HG03066 (cell line): ENCODE measurements around the gene POU6F2.
"Not testable (repeated sequence)": the region's sequence is repeated elsewhere in the genome, so short reads cannot be mapped to it uniquely, and the experiment has no call there.

Experiments used
- ATAC-seq: cut with Tn5 transposase; IDR thresholded peaks from one replicate; pipeline ENCODE4 v1.9.1; 2021; ENCODE audit warnings: low read depth; ENCODE audit not compliant: unreplicated experiment

Gene POU6F2

DNA sequence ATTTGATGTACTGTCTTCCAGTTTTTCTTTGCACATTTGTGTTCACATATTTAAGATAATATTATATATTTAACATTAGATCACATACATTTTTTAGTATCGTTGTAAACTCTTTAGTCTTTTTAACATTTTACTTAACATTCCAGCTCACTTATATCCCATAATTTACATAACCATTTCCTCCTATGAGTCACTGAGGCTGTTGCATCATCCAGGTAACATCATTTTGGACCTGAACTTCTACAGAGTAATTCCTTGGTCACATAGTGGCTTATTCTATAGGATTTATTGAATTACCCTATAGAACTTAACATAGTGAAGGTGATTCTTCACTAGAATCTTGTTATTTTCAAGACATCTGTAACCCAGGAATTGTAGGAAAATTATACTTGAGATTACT is 194.4 kb downstream of the POU6F2 start:
- ATAC-seq: no peak

DNA sequence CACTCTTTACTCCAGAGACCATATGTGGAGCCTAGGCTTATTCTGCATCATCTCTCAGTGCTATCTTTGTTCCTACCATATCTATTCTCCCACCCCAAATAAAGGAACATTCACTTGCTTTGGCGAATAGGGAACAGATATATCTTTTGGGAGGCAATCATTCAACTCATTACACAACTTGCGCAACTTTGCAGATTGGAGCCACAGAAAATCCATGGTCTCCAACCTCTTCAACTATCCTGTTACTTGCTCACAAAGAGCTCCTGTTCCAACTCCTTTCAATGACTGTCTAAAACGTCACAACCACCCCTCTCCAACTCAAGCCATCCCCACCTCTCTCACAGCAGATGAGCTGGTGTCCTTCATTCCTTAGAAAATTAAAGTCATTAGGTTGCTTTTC is 203.7 kb downstream of the POU6F2 start:
- no peak for ATAC-seq

DNA sequence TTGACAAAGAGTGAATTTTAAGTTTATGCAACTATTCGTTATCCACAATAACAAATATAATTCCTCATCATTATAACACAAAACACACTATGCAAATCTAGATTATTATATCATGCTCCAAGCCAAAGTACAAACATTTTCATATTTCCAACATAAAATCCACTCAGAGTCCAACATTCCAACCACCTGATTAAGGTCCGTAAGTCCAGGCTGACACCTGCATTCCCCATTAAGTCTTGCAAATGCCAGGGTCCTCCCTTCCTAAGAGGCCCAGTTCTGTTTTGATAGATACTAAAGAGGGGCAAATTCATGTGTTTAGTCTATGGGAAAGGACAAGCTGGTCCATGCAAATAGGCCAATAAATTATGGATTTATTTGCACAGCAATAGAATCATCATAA is 206.1 kb downstream of the POU6F2 start:
- no peak for ATAC-seq

GRCh38 chr7:39184391-39184790 is 206.7 kb downstream of the POU6F2 start:
- no peak for ATAC-seq

DNA sequence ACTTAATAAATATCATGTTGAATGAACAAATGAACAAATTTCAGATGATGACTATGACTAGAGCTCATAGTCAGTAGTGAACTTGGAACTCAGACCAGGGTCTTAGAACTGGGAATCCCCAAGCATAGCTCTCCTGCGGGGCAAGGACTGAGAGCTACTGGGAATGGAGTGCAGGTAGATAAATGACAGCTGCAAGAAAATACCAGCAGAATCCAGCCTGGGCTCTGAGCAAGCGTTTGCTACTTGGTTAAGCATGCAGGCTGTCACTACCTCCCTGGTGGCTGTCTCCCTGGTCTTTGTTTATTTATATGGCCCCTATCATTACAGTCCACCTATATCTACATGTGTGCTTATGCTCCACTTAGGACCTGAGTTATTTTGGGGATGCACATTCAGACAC is 208.4 kb downstream of the POU6F2 start:
- ATAC-seq: no peak

- no peak for ATAC-seq
These were observed 209.0 kb downstream of the POU6F2 start for GRCh38 chr7:39186671-39187070.

- ATAC-seq: no peak
These were observed 209.4 kb downstream of the POU6F2 start for GRCh38 chr7:39187130-39187529.

DNA sequence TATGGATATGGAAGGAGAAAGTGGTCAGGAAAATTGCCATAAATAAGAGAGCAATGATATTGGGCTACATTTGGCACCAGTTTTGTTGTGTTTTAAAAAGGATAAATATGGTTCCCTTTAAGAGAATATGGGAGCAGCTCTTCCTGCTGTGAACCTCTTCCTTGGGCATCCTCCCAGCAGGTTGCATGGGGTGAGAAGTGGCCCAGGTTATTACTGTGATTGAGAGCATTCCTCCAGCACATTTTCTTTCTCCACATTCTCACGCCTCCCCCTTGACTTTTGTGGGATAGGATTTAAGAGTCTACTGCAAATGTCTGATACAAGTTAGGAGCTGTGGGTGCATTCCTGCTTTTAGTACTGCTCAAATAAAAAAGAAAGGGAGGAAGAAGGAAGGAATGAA is 214.8 kb downstream of the POU6F2 start:
- no peak for ATAC-seq

- not testable (repeated sequence) for ATAC-seq
These were observed 216.7 kb downstream of the POU6F2 start for GRCh38 chr7:39194388-39194787.

- ATAC-seq: no peak
These were observed 218.3 kb downstream of the POU6F2 start for GRCh38 chr7:39195967-39196366.

GRCh38 chr7:39197831-39198230 is 220.1 kb downstream of the POU6F2 start:
- no peak for ATAC-seq

DNA sequence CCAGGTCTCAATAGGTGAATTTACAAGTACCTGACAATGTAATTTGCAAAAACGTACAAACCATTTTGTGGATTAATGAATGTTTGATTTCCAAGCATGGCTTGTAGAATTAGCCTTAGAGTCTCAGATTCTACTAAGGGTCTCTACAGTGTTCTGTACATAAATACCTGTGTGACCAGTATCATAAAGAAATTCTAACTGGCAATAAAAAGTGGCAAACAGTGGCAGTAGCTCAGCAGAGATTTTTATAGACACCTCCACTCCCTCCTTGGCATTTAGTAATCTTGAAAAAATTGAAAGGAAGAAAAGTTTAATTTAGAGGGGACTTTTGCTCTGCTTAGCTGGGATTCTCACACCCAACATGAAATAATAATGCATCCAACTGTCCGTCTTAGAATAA is 220.8 kb downstream of the POU6F2 start:
- ATAC-seq: no peak

DNA sequence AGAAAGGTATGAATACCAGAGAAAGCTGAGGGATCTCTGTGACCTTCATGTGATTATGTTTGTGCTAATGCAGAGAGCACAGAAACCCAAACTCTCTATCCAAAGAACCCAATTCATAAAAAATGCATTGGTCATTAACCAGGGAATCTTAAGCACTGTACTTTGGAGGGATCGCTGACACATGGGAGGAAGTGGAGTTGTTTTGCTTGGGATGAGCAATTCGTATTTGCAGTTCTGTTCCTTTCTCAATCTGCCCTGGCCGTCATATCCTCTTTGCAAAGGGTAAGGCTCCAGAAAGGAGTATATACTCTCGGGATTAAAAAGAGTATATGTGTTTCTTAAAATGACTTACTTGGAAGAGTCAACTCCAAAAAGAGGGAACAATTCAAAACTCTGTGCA is 221.3 kb downstream of the POU6F2 start:
- ATAC-seq: no peak

- ATAC-seq: no peak
These were observed 222.2 kb downstream of the POU6F2 start for GRCh38 chr7:39199951-39200350.

DNA sequence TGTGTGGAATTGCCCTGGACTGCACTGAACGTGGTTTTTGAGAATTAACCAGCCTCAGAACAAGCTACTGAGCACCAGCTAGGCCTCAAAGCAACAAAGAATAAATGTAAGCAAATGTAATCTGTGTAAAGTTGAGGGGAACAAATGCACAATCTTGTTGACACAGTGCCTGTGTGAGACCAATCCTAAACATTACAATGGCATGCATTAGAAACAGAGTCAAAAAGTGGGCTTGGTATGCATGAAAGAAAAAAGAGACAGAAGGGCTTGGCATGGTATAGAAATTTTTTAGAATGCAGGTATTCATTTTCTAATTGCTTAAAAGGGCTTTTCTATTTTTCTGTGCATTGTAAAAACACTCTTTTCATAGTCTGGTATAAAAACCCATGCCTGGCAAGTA is 224.3 kb downstream of the POU6F2 start:
- no peak for ATAC-seq

DNA sequence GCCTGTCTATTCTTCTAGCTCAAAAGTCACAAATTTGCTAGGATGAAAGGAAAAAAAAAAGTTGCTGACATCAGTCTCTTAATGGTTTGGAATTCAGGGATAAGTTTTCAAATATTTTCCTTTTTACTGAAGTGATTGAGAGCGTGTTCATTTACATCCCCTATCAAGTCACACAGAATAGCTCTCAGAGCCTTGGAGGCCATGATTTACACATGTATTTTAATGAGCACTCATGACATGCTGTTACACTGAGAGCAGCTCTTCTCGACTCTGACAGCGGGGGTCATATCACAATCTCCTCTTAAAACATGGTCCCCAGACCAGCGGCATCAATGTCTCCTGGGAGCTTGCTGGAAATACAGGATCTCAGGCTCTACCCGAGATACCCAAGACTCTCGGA is 232.7 kb downstream of the POU6F2 start:
- ATAC-seq: no peak

DNA sequence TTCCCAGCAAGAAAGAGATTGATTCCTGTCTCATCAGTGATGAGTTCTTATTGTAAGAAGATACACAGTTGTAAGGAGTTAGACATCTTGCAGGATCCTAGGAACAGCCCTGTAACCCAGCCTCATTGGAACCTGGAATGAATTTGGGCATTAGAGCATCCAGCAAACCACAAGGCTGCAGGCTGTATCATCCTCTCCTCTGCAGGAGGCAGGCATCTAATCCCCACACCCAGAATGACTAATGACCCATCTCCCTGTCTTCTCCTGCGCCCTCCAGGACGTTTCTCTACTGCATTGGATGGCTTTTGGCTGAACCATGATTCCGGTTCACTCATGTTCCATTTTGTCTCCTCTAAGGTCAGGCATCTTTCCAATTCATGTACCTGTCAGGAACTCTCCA is 233.9 kb downstream of the POU6F2 start:
- no peak for ATAC-seq

GRCh38 chr7:39212876-39213275 is 235.2 kb downstream of the POU6F2 start:
- ATAC-seq: no peak

DNA sequence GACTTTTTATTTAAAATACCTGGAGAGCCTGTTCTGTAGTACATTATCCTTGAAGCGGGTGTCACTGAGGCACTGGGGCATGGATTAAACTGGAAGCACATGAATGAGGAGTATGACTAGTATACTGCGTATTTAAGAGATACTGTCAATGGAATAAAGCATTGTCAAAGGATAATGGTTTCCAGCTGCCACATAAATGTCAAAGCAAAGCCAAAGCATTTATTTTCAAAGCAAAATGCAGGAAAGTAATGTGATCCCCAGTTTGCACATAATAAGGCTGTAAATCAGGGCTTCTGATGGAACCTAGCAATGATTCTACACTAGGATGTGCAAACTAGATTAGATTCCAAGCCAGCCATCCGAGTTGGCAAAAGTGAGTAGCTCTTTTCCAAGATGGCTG is 240.1 kb downstream of the POU6F2 start:
- no peak for ATAC-seq

DNA sequence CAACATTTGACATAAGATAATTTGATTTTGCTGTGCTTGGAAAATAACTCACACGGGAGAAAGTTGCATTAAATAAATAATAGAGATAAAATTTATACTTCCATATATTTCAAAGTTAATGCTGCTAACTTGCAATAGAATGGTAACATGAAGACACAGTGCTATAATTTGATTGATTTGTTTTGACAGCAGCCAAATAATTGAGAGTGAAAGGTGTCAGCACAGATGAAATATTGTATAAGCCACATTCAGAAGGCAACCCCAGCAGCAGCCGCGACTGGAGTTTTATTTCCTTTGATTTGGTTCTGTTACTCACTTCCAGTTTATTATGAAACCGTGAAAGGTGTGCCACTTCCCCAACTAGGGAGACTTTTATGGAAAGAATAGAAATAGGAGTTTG is 242.2 kb downstream of the POU6F2 start:
- no peak for ATAC-seq

GRCh38 chr7:39221901-39222300 is 244.2 kb downstream of the POU6F2 start:
- no peak for ATAC-seq

GRCh38 chr7:39228946-39229345 is 251.2 kb downstream of the POU6F2 start:
- no peak for ATAC-seq

DNA sequence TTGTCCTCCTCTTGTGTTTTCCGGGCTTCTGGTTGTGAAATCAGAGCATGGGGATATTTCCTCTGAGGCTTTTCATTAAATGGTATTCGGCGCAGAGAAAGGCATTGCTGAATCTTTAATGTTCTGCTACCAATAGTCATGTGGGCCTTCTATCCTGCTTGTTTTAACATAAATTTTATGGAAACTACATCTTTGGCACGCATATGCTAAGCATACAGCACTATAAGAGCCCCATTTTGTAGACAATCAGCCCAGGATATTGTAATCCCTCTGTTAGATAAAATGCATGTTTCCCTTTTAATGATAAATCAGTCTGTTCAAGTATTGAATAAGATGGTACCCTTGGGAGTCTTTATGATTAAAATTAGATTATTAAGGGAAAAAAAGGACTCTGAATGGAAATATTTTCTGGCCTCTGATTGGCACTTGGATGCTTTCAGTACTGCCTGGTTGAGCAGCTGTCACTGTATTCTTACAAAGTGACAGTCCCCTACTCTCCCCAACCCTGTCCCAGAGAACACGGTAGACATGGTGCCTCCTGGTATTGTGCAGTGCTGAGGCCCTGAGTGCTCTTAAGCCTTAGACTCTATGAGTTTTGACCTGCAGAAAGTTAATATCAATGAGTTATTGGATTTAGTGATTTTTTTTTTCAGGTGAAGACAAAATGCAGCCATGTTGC is 256.3 kb downstream of the POU6F2 start:
- ATAC-seq: no peak
